HepG2 (cell line): ENCODE results near the gene FRMD4A. TPM values are rescaled to one million over a fixed set of nuclear protein-coding genes. Genes with fewer than 3 reads are reported as not detected.

ENCODE experiments used
- CCDC6 ChIP-seq: sonication (generic); formaldehyde crosslinking; IDR thresholded peaks from 2 replicates; pipeline ENCODE4 v1.8.1; 2022; ENCODE audit warnings: mild to moderate bottlenecking, missing genetic modification reagents, moderate library complexity
- KAT7 ChIP-seq: IDR thresholded peaks from 2 replicates; pipeline ENCODE4 v1.6.1; 2018; ENCODE audit warnings: borderline replicate concordance, missing compliant biosample characterization
- NPAS2 ChIP-seq: sonication (generic); formaldehyde crosslinking; IDR thresholded peaks from 2 replicates; pipeline ENCODE4 v1.8.0; 2022; ENCODE audit warnings: mild to moderate bottlenecking, missing genetic modification reagents, borderline replicate concordance
- RBAK ChIP-seq: sonication (generic); formaldehyde crosslinking; IDR thresholded peaks from 2 replicates; pipeline ENCODE4 v1.5.1; 2020; ENCODE audit warnings: mild to moderate bottlenecking, missing genetic modification reagents
- SCMH1 ChIP-seq: sonication (generic); formaldehyde crosslinking; IDR thresholded peaks from 2 replicates; pipeline ENCODE4 v1.9.0; 2021; ENCODE audit warnings: missing genetic modification reagents, mild to moderate bottlenecking, borderline replicate concordance
- STAG1 ChIP-seq: sonication (generic); formaldehyde crosslinking; IDR thresholded peaks from 2 replicates; pipeline ENCODE4 v1.4.0; 2020; ENCODE audit warnings: missing genetic modification reagents
- polyA plus RNA-seq, 8 experiments: library from polyadenylated mRNA; depleted of rRNA in 3 of 8; stranded (reverse) in 7 of 8; unstranded in 1 of 8; fragments of >200 nt; fragmentation: Illumina TruSeq in 4 of 8; extraction: Trizol in 4 of 8; gene quantifications; 2 replicates each; pipeline versions ENCODE4 v1.2.1 to v1.2.3, GENCODE V29; 2011 to 2016; ENCODE audit warnings: low read depth in 4 of 8, missing spikeins in 1 of 8, mixed read lengths in 1 of 8; ENCODE audit not compliant: insufficient read depth in 1 of 8
- total RNA-seq, 5 experiments: library from RNA; depleted of rRNA; stranded (reverse); fragments of >200 nt; fragmentation: Illumina TruSeq; extraction: Trizol; gene quantifications; 2 replicates each; pipeline ENCODE4 v1.2.3, GENCODE V29; 2016; ENCODE audit warnings: low read depth in 1 of 5
- TF ChIP-seq, protein P1 (sequence below): sonication (generic); formaldehyde crosslinking; IDR thresholded peaks from 2 replicates; pipeline ENCODE4 v1.9.0; 2021; ENCODE audit warnings: missing genetic modification reagents, borderline replicate concordance
- TF ChIP-seq, protein P2 (sequence below): sonication (generic); formaldehyde crosslinking; IDR thresholded peaks from 2 replicates; pipeline ENCODE4 v1.4.0; 2020; ENCODE audit warnings: missing genetic modification reagents
- TF ChIP-seq, protein P3 (sequence below): sonication (generic); formaldehyde crosslinking; IDR thresholded peaks from 2 replicates; pipeline ENCODE4 v1.5.0; 2020; ENCODE audit warnings: mild to moderate bottlenecking, missing genetic modification reagents

The FRMD4A gene
- total and polyA plus RNA-seq, 2 of the 13 experiments (the other 11 are each of a cell fraction or from before 2014, with no cell fraction given), result 0.09 to 0.26 TPM

DNA sequence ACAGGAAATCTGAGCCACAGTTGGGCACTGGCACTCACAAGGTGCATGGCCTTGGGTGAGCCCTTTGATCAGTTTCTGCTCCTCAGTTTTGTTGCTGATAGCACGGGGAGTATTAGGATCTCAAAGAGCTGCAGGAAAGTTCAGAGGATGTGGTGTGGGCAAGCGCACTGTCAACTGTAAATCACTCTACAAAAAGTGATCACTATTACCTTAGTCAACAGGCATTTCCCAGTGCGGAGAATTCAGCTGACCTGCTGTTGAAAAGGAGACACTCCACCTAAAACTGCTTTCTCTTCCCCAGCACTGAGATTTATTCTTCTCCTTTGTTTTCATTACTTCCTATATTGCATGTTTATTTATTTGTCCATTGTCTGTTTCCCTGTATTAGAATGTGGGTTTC lies 412.9 kb downstream of the FRMD4A start (continued):
- TF ChIP-seq, protein P1, sequence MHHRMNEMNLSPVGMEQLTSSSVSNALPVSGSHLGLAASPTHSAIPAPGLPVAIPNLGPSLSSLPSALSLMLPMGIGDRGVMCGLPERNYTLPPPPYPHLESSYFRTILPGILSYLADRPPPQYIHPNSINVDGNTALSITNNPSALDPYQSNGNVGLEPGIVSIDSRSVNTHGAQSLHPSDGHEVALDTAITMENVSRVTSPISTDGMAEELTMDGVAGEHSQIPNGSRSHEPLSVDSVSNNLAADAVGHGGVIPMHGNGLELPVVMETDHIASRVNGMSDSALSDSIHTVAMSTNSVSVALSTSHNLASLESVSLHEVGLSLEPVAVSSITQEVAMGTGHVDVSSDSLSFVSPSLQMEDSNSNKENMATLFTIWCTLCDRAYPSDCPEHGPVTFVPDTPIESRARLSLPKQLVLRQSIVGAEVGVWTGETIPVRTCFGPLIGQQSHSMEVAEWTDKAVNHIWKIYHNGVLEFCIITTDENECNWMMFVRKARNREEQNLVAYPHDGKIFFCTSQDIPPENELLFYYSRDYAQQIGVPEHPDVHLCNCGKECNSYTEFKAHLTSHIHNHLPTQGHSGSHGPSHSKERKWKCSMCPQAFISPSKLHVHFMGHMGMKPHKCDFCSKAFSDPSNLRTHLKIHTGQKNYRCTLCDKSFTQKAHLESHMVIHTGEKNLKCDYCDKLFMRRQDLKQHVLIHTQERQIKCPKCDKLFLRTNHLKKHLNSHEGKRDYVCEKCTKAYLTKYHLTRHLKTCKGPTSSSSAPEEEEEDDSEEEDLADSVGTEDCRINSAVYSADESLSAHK, result no peak
- TF ChIP-seq, protein P2, sequence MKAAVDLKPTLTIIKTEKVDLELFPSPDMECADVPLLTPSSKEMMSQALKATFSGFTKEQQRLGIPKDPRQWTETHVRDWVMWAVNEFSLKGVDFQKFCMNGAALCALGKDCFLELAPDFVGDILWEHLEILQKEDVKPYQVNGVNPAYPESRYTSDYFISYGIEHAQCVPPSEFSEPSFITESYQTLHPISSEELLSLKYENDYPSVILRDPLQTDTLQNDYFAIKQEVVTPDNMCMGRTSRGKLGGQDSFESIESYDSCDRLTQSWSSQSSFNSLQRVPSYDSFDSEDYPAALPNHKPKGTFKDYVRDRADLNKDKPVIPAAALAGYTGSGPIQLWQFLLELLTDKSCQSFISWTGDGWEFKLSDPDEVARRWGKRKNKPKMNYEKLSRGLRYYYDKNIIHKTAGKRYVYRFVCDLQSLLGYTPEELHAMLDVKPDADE (CRISPR knock-in tag), result no peak
- TF ChIP-seq KAT7 (CRISPR knock-in tag) (no peak), NPAS2 (CRISPR knock-in tag) (no peak), CCDC6 (CRISPR knock-in tag) (no peak), RBAK (CRISPR knock-in tag) (no peak), STAG1 (CRISPR knock-in tag) (no peak), SCMH1 (no peak)
- TF ChIP-seq, protein P3, sequence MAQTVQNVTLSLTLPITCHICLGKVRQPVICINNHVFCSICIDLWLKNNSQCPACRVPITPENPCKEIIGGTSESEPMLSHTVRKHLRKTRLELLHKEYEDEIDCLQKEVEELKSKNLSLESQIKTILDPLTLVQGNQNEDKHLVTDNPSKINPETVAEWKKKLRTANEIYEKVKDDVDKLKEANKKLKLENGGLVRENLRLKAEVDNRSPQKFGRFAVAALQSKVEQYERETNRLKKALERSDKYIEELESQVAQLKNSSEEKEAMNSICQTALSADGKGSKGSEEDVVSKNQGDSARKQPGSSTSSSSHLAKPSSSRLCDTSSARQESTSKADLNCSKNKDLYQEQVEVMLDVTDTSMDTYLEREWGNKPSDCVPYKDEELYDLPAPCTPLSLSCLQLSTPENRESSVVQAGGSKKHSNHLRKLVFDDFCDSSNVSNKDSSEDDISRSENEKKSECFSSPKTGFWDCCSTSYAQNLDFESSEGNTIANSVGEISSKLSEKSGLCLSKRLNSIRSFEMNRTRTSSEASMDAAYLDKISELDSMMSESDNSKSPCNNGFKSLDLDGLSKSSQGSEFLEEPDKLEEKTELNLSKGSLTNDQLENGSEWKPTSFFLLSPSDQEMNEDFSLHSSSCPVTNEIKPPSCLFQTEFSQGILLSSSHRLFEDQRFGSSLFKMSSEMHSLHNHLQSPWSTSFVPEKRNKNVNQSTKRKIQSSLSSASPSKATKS (CRISPR knock-in tag), result no peak
